A673 (cell line): Measurements from ENCODE around the gene CCNK. TPM values are rescaled to one million over a fixed set of nuclear protein-coding genes. Genes with fewer than 3 reads are reported as not detected.

ENCODE experiments used
- BruUV-seq: library from RNA; stranded (reverse); fragments of 400-500 nt; replicated peaks from 2 replicates; lab custom pipeline; 2021; lab: Mats Ljungman, UMichigan
- CTCF ChIA-PET: fragments of 300-600 bp; sonication (Branson Sonifier 250); formaldehyde crosslinking; loops from one replicate; lab custom pipeline; 2022; ENCODE audit warnings: antibody characterized with exemption; lab: Charles Lee
- POLR2A ChIA-PET: fragments of 300-600 bp; sonication (Branson Sonifier 250); formaldehyde crosslinking; loops from one replicate; lab custom pipeline; 2022; ENCODE audit warnings: antibody characterized with exemption; ENCODE audit not compliant: low non-redundant PET; lab: Charles Lee
- DNase-seq: peaks from one replicate; pipeline ENCODE4 v3.0.0-alpha.2; 2015; ENCODE audit warnings: low spot score
- H3K27ac ChIP-seq: fragments of 200-600 bp; sonication (generic); 2 replicates; pipeline ENCODE4 v1.5.1; 2016; ENCODE audit warnings: mixed run types, low read depth, mild to moderate bottlenecking, mixed read lengths, antibody characterized with exemption, low read length; ENCODE audit not compliant: poor library complexity, severe bottlenecking
- H3K27me3 ChIP-seq: fragments of 200-600 bp; sonication (generic); replicated peaks from 2 replicates; pipeline ENCODE4 v1.6.1; 2017; ENCODE audit warnings: mixed run types, low read depth, mild to moderate bottlenecking, mixed read lengths, antibody characterized with exemption, low read length; ENCODE audit not compliant: insufficient read depth, poor library complexity
- H3K36me3 ChIP-seq: fragments of 200-600 bp; sonication (generic); 2 replicates; pipeline ENCODE4 v1.6.1; 2016; ENCODE audit warnings: mixed run types, mild to moderate bottlenecking, mixed read lengths, antibody characterized with exemption, low read length; ENCODE audit not compliant: insufficient read depth, poor library complexity, severe bottlenecking
- H3K4me1 ChIP-seq: fragments of 200-600 bp; sonication (generic); 2 replicates; pipeline ENCODE4 v1.6.1; 2017; ENCODE audit warnings: mixed run types, mild to moderate bottlenecking, mixed read lengths, antibody characterized with exemption, low read length; ENCODE audit not compliant: insufficient read depth, poor library complexity, severe bottlenecking
- H3K4me3 ChIP-seq: fragments of 200-600 bp; sonication (generic); 2 replicates; pipeline ENCODE4 v1.5.1; 2016; ENCODE audit warnings: low read depth, mixed run types, mild to moderate bottlenecking, mixed read lengths, low read length; ENCODE audit not compliant: poor library complexity, severe bottlenecking
- H3K9me3 ChIP-seq: fragments of 200-600 bp; sonication (generic); 2 replicates; pipeline ENCODE4 v1.6.1; 2016; ENCODE audit warnings: mixed run types, low read depth, mild to moderate bottlenecking, mixed read lengths, antibody characterized with exemption, low read length; ENCODE audit not compliant: poor library complexity, severe bottlenecking
- CTCF ChIP-seq: fragments of 300-800, 200-600 bp; sonication (generic); conservative IDR thresholded peaks from 2 replicates; pipeline ENCODE4 v1.5.1; 2017; ENCODE audit warnings: low read depth, mild to moderate bottlenecking, antibody characterized with exemption, low read length, moderate library complexity, mixed read lengths
- EZH2 ChIP-seq: fragments of 200-600 bp; sonication (generic); IDR thresholded peaks from 2 replicates; pipeline ENCODE4 v1.6.1; 2017; ENCODE audit warnings: borderline replicate concordance, low read depth, mild to moderate bottlenecking, mixed read lengths, antibody characterized with exemption, low read length; ENCODE audit not compliant: poor library complexity, severe bottlenecking
- intact Hi-C: fragments of 100-400 bp; cut with micrococcal nuclease; formaldehyde crosslinking; loops from one replicate; pipeline ENCODE4 v1.10.0; 2022; ENCODE audit not compliant: unreplicated experiment
- total RNA-seq: library from RNA; stranded (reverse); gene quantifications from 2 replicates; pipeline ENCODE4 v1.2.3, GENCODE V29; 2021

The CCNK gene
- total RNA-seq, 1 experiment from 2014 or later, result 88.0 TPM

GRCh38 chr14:99451234-99451633 is 30.0 kb upstream of the CCNK start:
- DNase-seq, result no peak
- Histone ChIP-seq H3K4me1 (no peaks in the 10 kb centered on the region), H3K27ac (no peak overlapping the region), H3K36me3 (peaks cover 12% of the 10 kb centered on the region), H3K27me3 (no peaks in the 10 kb centered on the region), H3K9me3 (no peaks in the 10 kb centered on the region), H3K4me3 (no peak overlapping the region)
- POLR2A ChIA-PET, result no interaction called here
- CTCF ChIA-PET, result no interaction called here
- no peak for TF ChIP-seq EZH2
- TF ChIP-seq CTCF, result no peak
- intact Hi-C loops, result no loop called here
- BruUV-seq, result no TSS peak

GRCh38 chr14:99452968-99453367 is 28.2 kb upstream of the CCNK start:
- no peak overlapping the region for H3K4me3 ChIP-seq
- no peak for DNase-seq
- H3K9me3 ChIP-seq, result no peaks in the 10 kb centered on the region
- POLR2A ChIA-PET, result interaction anchor here (0.5 kb wide), 1 partner anchor 14 kb away, joined by 4 read pairs; no protein-coding TSS in a partner anchor
- no peak overlapping the region for H3K27ac ChIP-seq
- no TSS peak for BruUV-seq
- peaks cover 28% of the 10 kb centered on the region for H3K36me3 ChIP-seq
- H3K27me3 ChIP-seq, result no peaks in the 10 kb centered on the region
- CTCF ChIA-PET, result no interaction called here
- intact Hi-C loops, result no loop called here
- TF ChIP-seq EZH2, result no peak
- no peak for TF ChIP-seq CTCF
- no peaks in the 10 kb centered on the region for H3K4me1 ChIP-seq

DNA sequence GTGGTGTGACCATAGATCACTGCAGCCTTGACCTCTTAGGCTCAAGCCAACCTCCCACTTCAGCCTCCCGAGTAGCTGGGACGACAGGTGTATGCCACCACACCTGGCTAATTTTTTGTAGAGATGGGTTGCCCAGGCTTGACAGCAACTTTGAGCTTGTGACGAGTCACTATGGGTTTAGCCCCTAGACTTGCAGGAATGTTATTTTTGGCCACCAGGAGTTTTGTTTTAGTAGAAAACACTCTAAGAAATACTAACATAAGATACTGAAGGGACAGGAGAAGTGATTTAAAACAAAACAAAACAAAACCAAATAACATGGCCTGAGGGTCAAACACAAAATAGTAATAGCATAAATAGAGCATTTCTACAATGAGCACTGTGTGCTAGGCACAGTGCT is 27.0 kb upstream of the CCNK start:
- no peaks in the 10 kb centered on the region for H3K9me3 ChIP-seq
- H3K4me3 ChIP-seq, result no peak overlapping the region
- peaks cover 28% of the 10 kb centered on the region for H3K36me3 ChIP-seq
- H3K27ac ChIP-seq, result no peak overlapping the region
- H3K27me3 ChIP-seq, result no peaks in the 10 kb centered on the region
- no peak for DNase-seq
- CTCF ChIA-PET, result no interaction called here
- no peak for TF ChIP-seq EZH2
- TF ChIP-seq CTCF, result no peak
- H3K4me1 ChIP-seq, result no peaks in the 10 kb centered on the region
- intact Hi-C loops, result no loop called here
- POLR2A ChIA-PET, result no interaction called here
- no TSS peak for BruUV-seq
